ENCODE results near the gene GSK3B.

The GSK3B gene

DNA sequence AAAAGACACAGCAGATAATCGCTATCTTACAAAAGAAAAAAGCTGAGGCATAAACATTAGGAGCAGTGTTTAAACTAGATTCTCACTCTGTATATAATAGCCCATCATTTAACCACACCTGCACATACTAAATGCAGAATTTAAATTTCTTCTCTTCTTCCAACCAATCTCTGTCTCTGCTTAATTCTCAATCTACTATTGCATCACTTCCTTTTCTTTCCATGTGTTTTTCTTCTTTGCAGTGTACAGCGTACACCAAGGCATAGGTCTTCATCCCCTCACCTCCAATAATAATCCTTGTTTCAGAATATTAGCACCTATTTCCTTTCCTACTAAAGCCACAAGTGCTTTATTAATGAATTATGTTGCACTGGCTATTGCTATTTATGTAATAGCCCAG, 221.5 kb downstream of the GSK3B start:
- H3K4me3 ChIP-seq (replicated peaks; ENCODE audit: low read depth, low read length): no peak overlapping the region
- TF ChIP-seq, protein P1, sequence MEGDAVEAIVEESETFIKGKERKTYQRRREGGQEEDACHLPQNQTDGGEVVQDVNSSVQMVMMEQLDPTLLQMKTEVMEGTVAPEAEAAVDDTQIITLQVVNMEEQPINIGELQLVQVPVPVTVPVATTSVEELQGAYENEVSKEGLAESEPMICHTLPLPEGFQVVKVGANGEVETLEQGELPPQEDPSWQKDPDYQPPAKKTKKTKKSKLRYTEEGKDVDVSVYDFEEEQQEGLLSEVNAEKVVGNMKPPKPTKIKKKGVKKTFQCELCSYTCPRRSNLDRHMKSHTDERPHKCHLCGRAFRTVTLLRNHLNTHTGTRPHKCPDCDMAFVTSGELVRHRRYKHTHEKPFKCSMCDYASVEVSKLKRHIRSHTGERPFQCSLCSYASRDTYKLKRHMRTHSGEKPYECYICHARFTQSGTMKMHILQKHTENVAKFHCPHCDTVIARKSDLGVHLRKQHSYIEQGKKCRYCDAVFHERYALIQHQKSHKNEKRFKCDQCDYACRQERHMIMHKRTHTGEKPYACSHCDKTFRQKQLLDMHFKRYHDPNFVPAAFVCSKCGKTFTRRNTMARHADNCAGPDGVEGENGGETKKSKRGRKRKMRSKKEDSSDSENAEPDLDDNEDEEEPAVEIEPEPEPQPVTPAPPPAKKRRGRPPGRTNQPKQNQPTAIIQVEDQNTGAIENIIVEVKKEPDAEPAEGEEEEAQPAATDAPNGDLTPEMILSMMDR (IDR thresholded peaks at IDR 0.05; ENCODE audit: low read length, missing control alignments): no peak
- no peak for DNase-seq (ENCODE audit: low read depth)

DNA sequence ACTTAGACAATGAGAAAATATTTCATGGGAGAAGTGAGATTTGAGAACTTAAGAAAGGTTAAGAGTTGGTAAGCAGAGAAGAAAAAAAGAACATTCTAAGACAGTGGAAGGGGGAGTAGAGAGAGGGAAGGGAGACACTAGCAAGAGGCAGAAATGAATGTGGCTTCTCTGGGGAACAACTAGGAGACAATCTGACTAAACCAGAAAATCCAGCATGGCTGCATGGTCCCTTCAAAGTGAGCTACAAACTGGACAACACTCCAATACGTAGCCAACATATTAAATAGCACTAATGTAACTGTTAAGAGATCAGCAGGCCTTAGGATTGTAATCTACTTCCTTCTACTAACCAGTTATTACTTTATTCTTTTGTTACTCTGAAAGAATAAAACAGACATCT, 222.7 kb downstream of the GSK3B start:
- TF ChIP-seq, protein P1 (IDR thresholded peaks at IDR 0.05; ENCODE audit: low read length, missing control alignments): no peak
- H3K4me3 ChIP-seq (replicated peaks; ENCODE audit: low read depth, low read length): no peak overlapping the region
- DNase-seq (ENCODE audit: low read depth): no peak

DNA sequence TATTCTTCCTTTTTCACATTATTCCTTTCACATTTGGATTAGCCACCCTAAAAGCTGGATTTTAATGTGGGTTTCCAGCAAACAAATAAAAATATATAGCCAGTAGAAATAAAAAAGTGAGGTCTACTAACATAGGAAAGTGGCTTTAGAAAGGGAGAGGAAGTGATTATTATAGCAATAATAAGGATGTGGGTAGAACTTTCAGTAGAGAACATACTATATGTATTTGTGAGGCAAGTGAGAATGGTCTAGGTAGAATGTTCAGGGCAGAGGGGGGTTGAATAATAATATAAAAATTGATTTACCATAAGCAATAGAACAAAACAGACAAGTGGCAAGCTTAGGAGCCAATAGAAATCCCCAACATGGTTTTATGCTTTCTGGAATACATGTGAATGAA, 223.7 kb downstream of the GSK3B start:
- TF ChIP-seq, protein P1 (IDR thresholded peaks at IDR 0.05; ENCODE audit: low read length, missing control alignments): no peak
- H3K4me3 ChIP-seq (replicated peaks; ENCODE audit: low read depth, low read length): no peak overlapping the region
- DNase-seq (ENCODE audit: low read depth): no peak

- TF ChIP-seq, protein P1 (IDR thresholded peaks at IDR 0.05; ENCODE audit: low read length, missing control alignments): no peak
- H3K4me3 ChIP-seq (replicated peaks; ENCODE audit: low read depth, low read length): no peak overlapping the region
- no peak for DNase-seq (ENCODE audit: low read depth)
Measured at GRCh38 chr3:119864476-119864875, 229.8 kb downstream of the GSK3B start.

- TF ChIP-seq, protein P1 (IDR thresholded peaks at IDR 0.05; ENCODE audit: low read length, missing control alignments): no peak
- H3K4me3 ChIP-seq (replicated peaks; ENCODE audit: low read depth, low read length): no peak overlapping the region
- no peak for DNase-seq (ENCODE audit: low read depth)
Measured at GRCh38 chr3:119862616-119863015, 231.6 kb downstream of the GSK3B start.

DNA sequence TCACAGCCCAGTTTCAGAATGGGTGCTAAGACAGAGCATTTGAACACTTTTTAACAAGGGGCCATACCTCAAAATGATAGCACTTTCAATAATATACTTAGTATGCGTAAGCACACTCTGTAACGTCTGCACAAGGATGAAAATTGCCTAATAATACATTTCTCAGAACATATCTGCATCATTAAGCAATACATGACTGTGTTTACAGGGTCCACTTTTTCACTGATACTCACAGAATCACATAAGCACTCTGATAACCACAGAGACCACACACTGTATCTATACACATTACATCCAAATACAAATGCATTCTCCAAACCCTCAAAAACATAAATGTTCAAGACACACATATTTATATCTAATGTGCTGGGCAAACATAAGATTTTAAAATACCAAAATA, 232.6 kb downstream of the GSK3B start:
- TF ChIP-seq, protein P1 (IDR thresholded peaks at IDR 0.05; ENCODE audit: low read length, missing control alignments): no peak
- no peak overlapping the region for H3K4me3 ChIP-seq (replicated peaks; ENCODE audit: low read depth, low read length)
- no peak for DNase-seq (ENCODE audit: low read depth)

DNA sequence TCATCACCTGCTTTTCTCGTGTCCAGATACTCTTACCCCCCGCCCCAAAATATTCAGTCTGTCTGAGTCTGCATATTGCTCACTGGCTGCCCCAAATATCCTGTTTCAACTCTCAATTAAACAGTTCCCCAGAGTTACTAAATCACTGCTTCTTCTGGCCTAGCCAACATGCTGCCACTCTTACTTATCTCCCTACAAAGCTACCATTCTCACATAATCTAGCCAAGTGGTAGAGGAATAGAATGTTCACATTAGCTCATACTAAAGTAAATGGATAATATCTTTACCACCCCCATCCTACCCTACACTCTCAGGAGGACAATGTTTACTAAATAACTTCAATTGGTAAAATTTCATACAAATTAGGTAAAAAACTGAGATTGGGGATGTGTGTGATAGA, 234.5 kb downstream of the GSK3B start:
- no peak for DNase-seq (ENCODE audit: low read depth)
- H3K4me3 ChIP-seq (replicated peaks; ENCODE audit: low read depth, low read length): no peak overlapping the region
- TF ChIP-seq, protein P1 (IDR thresholded peaks at IDR 0.05; ENCODE audit: low read length, missing control alignments): no peak
